Measurements from ENCODE around the gene E4F1.
"Not testable (repeated sequence)": the region's sequence is repeated elsewhere in the genome, so short reads cannot be mapped to it uniquely, and the experiment has no call there.

GRCh38 chr16:2240331-2240730, 16.9 kb downstream of the E4F1 start:
- TF ChIP-seq CTCF (IDR thresholded peaks at IDR 0.05; ENCODE audit: poor library complexity); EZH2phosphoT487 (IDR thresholded peaks at IDR 0.05; ENCODE audit: low read depth, severe bottlenecking, unreplicated experiment): not testable (repeated sequence)
